Adrenal gland (tissue), 12 donors: ENCODE measurements around the gene DNAJC11. TPM values are rescaled to one million over a fixed set of nuclear protein-coding genes. Genes with fewer than 3 reads are reported as not detected.
A peak's percentile ranks its signal among the peaks of the same experiment; 100 is the strongest.

Experiments used
- DNase-seq, 7 donors: peaks; one replicate each; pipeline ENCODE4 v3.0.0-alpha.2; 2019 to 2020
- H3K27ac ChIP-seq, 5 donors: fragments of 200-600 bp; sonication (generic) in 4 of 5; 1 replicate in 3 of 5; 2 replicates in 2 of 5; pipeline versions ENCODE4 v1.5.1 to v1.8.0; 2016 to 2020; ENCODE audit warnings: mild to moderate bottlenecking in 1 of 5
- H3K27me3 ChIP-seq: fragments of 200-600 bp; 2 replicates; pipeline ENCODE4 v1.8.0; 2021
- H3K36me3 ChIP-seq, 2 donors: fragments of 200-600 bp; replicated peaks in 1 of 2; 1 replicate in 1 of 2; 2 replicates in 1 of 2; pipeline versions ENCODE4 v1.5.1 to v1.8.0; 2018 to 2022
- H3K4me1 ChIP-seq, 2 donors: fragments of 200-600 bp; replicated peaks in 1 of 2; 1 replicate in 1 of 2; 2 replicates in 1 of 2; pipeline versions ENCODE4 v1.5.1 to v1.8.0; 2018 to 2021
- H3K4me3 ChIP-seq, 4 donors: fragments of 200-600 bp; sonication (generic) in 3 of 4; one replicate each; pipeline ENCODE4 v1.5.1; 2016 to 2018
- H3K9me3 ChIP-seq, 3 donors: fragments of 200-600 bp; sonication (generic) in 1 of 3; replicated peaks in 1 of 3; 1 replicate in 2 of 3; 2 replicates in 1 of 3; pipeline versions ENCODE4 v1.5.1 to v1.8.0; 2016 to 2021
- POLR2A ChIP-seq, 2 donors: fragments of 450-650 bp; IDR thresholded peaks; one replicate each; pipeline ENCODE4 v1.6.1; 2017; ENCODE audit warnings: antibody characterized with exemption in 2 of 2, mild to moderate bottlenecking in 2 of 2, moderate library complexity in 1 of 2
- WGBS, 4 donors: extraction: QIAGEN DNeasy Blood & Tissue Kit in 2 of 4; methylation state at CpG; one replicate each; pipeline versions ENCODE4 v1.1.5 to v1.1.7; 2013 to 2017; 5-methylcytosine and 5-hydroxymethylcytosine counted together
- intact Hi-C, 2 donors: fragments of 100-400 bp; cut with DNase I; formaldehyde crosslinking; loops; one replicate each; pipeline versions ENCODE4 v1.14.1 to v1.15.0; 2022 to 2023
- polyA plus RNA-seq, 3 donors: library from polyadenylated mRNA; stranded (reverse); fragments of 200-250 nt in 2 of 3; fragments of 350-450 nt in 1 of 3; fragmentation: Illumina TruSeq in 1 of 3; extraction: RNeasy Lipid Tissue Mini Kit (QIAGEN cat#74804) in 1 of 3; gene quantifications; one replicate each; pipeline ENCODE4 v1.2.3, GENCODE V29; 2013 to 2014
- total RNA-seq, 9 donors: library from RNA; depleted of rRNA in 4 of 9; stranded (reverse); fragments of >200 nt in 4 of 9; fragments of 120-200 nt in 1 of 9; fragmentation: NEBNext Ultra II Directional in 1 of 9; extraction: Animal tissue kit (Norgen Biotek cat#: 25700) in 1 of 9; gene quantifications; one replicate each; pipeline versions ENCODE4 v1.1.0 to v1.2.4, GENCODE V29; 2013 to 2023
- TF ChIP-seq, protein P1 (sequence below), 6 experiments: fragments of 450-650 bp in 4 of 6; fragments of 200-600 bp in 2 of 6; sonication (generic) in 1 of 6; IDR thresholded peaks; 1 replicate in 5 of 6; 2 replicates in 1 of 6; pipeline versions ENCODE4 v1.5.1 to v1.8.0; 2016 to 2021; ENCODE audit warnings: antibody characterized with exemption in 6 of 6, mild to moderate bottlenecking in 2 of 6, moderate library complexity in 1 of 6
- donor health status: healthy with polysubstance abuse.
- donor health status: Bipolar disorder and iron deficiency.
- donor health status: DM: yes; HTN: yes; CAD: no.
- donor health status: DM: no; HTN: no; CAD: no.
- donor health status: DM: no; HTN: no; CAD: no.
- donor health status: DM: yes; HTN: yes; CAD: no.

Gene DNAJC11
- total and polyA plus RNA-seq, 12 donors = 29.2 to 125 (median 61.9) TPM

DNA sequence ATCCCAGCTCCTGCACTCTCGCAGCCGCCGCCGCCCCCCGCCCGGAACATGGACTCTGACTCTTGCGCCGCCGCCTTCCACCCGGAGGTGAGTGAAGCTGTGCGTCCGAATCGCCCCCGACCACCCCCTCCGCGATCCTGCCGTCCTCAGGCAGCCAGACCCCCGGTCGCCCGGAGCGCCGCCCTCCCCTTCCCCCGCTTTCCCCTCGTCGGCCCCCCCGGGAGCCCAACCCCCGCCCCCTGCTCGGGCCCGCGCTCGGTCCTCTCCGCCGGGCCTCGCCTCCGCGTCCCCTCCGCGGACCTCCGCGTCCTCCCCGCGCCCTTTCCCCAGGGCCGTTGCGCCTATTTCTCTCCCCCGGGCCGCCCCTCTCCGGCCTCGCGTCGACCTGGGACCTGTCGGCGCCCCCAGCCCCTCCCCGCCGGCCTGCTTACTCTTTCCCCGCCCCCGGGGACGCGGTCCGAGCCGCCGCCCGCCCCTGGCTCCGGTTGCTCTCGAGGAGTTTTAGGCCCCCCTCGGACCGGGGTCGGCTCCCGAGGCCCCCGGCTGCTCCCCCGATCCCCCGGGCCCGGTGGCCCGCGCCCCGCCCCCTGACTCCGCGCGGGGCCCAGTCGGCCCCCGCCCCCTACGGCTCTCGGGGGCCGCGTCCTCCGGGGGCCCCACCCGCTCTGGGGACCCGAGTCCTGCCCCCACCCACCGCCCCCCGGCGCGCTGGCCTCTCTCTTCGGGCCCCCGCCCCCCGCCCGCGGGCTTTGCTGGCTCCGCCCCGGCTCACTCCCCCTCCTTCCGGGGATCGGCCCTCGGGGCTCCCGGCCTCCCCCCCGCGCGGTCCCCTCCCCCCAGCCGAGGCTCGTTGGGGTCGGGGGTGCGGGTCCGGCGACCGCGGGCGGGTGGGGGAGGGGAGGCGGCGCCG is 87.3 kb downstream of the DNAJC11 start:
- WGBS, 4 donors = 1% methylated on average over 19 to 114 of the region's 117 CpGs; no CpG with 5 or more reads in 1 of the 4 donors
- Histone ChIP-seq H3K27me3 (no peaks in the 10 kb centered on the region), H3K27ac (peak overlapping the region; percentile 76 to 95 (median 87)), H3K4me1 (peaks cover 10 to 23% of the 10 kb centered on the region in 2 donors), H3K36me3 (peaks cover 0 to 6% of the 10 kb centered on the region in 2 donors), H3K4me3 (peak overlapping the region; percentile 25 to 98 (median 79)), H3K9me3 (no peaks in the 10 kb centered on the region)
- intact Hi-C loops = no loop called here
- TF ChIP-seq POLR2A (IDR thresholded peaks at IDR 0.05) = no peak
- TF ChIP-seq, protein P1, sequence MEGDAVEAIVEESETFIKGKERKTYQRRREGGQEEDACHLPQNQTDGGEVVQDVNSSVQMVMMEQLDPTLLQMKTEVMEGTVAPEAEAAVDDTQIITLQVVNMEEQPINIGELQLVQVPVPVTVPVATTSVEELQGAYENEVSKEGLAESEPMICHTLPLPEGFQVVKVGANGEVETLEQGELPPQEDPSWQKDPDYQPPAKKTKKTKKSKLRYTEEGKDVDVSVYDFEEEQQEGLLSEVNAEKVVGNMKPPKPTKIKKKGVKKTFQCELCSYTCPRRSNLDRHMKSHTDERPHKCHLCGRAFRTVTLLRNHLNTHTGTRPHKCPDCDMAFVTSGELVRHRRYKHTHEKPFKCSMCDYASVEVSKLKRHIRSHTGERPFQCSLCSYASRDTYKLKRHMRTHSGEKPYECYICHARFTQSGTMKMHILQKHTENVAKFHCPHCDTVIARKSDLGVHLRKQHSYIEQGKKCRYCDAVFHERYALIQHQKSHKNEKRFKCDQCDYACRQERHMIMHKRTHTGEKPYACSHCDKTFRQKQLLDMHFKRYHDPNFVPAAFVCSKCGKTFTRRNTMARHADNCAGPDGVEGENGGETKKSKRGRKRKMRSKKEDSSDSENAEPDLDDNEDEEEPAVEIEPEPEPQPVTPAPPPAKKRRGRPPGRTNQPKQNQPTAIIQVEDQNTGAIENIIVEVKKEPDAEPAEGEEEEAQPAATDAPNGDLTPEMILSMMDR (IDR thresholded peaks at IDR 0.05) = no peak
- peak in 5 of 7 donors; percentile 41 to 76 (median 64) for DNase-seq

GRCh38 chr1:6613361-6614018 is 88.1 kb downstream of the DNAJC11 start, which contains the start of gene PHF13:
TSS of gene PHF13 (plus strand) at chr1:6613731. CDS start at chr1:6614067, 336 bp downstream.
- peak; percentile 99 to 100 (median 100) for DNase-seq
- Histone ChIP-seq H3K27me3 (no peaks in the 10 kb centered on the region), H3K27ac (peak within 1 kb of the TSS; percentile 81 to 99 (median 93)), H3K4me1 (peaks cover 10 to 23% of the 10 kb centered on the region in 2 donors), H3K4me3 (peak within 1 kb of the TSS; percentile 73 to 98 (median 86)), H3K36me3 (peaks cover 0 to 6% of the 10 kb centered on the region in 2 donors), H3K9me3 (no peaks in the 10 kb centered on the region)
- WGBS, 4 donors = 0 to 4% (median 0%) methylated on average over 5 to 84 of the region's 84 CpGs
- TF ChIP-seq POLR2A (IDR thresholded peaks at IDR 0.05) = peak; percentile 44 to 45
- TF ChIP-seq, protein P1 (IDR thresholded peaks at IDR 0.05) = peak in 1 of 6 experiments; percentile 7
- intact Hi-C loops = no loop called here

DNA sequence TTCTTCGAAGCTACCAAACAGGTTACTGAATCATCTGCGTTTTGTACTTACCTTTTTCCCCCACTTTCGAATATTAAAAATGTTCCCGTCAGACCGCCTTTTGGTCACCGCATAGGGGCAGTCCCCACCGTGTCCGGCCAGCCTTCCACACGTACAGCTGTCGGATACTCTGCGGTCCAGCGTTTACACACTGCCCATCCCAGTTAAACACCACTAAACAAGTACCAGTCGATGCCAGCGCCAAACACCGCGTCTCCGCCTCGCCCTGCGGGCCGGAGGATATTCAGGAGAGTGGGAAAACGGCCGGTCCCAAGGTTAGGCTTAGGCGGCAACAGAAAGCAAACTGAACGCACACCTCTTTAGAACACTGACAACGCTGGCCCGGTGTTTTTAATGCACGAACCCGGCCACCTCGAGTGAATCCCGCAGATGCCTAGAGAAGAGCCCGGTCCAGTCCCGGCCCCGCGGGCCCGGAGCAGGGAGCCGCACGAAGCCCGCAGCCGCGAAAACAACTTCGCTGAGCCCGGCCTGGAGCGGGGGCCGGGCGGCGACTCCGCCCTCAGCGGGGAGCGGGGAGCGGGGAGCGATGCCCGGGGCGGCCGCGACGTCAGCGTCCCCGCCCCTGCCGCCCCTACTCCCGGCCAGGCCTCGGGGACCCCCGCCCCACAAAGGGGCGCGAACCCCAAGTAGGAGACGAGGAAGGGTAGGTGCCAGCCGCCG is 88.8 kb downstream of the DNAJC11 start:
- 0 to 1% (median 1%) methylated on average over 16 to 67 of the region's 67 CpGs for WGBS, 4 donors
- intact Hi-C loops = no loop called here
- peaks cover 0 to 4% of the 10 kb centered on the region in 2 donors for H3K36me3 ChIP-seq
- H3K27me3 ChIP-seq = no peaks in the 10 kb centered on the region
- H3K9me3 ChIP-seq = no peaks in the 10 kb centered on the region
- H3K4me3 ChIP-seq = peak overlapping the region; percentile 13 to 86 (median 75)
- TF ChIP-seq, protein P1 (IDR thresholded peaks at IDR 0.05) = peak in 1 of 6 experiments; percentile 7
- TF ChIP-seq POLR2A (IDR thresholded peaks at IDR 0.05) = peak in 1 of 2 donors; percentile 34
- peaks cover 10 to 23% of the 10 kb centered on the region in 2 donors for H3K4me1 ChIP-seq
- H3K27ac ChIP-seq = peak overlapping the region; percentile 81 to 99 (median 93)
- peak; percentile 56 to 81 (median 62) for DNase-seq
